Measurements from ENCODE around the gene CRTC3. TPM values are rescaled to one million over a fixed set of nuclear protein-coding genes. Genes with fewer than 3 reads are reported as not detected.

Gene CRTC3
- total and polyA plus RNA-seq, 4 donors, result 5.1 to 16.8 (median 7.6) TPM

DNA sequence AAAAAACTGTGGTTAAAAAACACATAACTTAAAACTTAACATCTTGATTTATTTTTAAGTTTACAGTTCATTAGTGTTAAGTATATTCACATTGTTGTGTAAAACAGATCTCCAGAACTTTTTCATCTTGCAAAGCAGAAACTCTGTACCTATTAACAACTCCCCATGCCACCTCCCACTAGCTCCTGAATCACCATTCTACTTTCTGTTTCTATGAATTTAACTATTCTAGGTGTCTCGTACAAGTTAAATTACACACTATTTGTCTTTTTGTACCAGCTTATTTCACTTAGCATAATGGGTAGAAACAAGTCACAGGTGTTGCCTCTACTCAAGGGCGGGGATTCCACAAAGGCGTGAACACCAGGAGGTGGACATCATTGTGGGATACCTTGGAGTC is 43.2 kb downstream of the CRTC3 start (continued):
- no peak for TF ChIP-seq REST (IDR thresholded peaks at IDR 0.05)
- no peak for TF ChIP-seq MAX (IDR thresholded peaks at IDR 0.05)
- TF ChIP-seq FOXA1 (IDR thresholded peaks at IDR 0.05), result no peak

GRCh38 chr15:90576711-90577389 is 47.1 kb downstream of the CRTC3 start:
- no peak overlapping the region for H3K9ac ChIP-seq (ENCODE audit: low read depth in 1 of 2, low read length in 2 of 2)
- H3K27me3 ChIP-seq (ENCODE audit: control insufficient read depth in 4 of 4, insufficient read depth in 4 of 4, low read length in 3 of 4), result no peaks in the 10 kb centered on the region
- no peak overlapping the region for H3K4me3 ChIP-seq (ENCODE audit: low read depth in 1 of 3, low read length in 3 of 3)
- WGBS, result 95% methylated on average over 7 of the region's 7 CpGs
- TF ChIP-seq NR2F2 (IDR thresholded peaks at IDR 0.05), result no peak
- no peak for TF ChIP-seq RAD21 (IDR thresholded peaks at IDR 0.05)
- H3K36me3 ChIP-seq (ENCODE audit: control insufficient read depth in 4 of 4, insufficient read depth in 3 of 4, low read depth in 1 of 4, low read length in 3 of 4), result no peaks in the 10 kb centered on the region
- DNase-seq (ENCODE audit: low spot score), result no peak
- H3K27ac ChIP-seq (ENCODE audit: low read depth in 1 of 2, low read length in 2 of 2), result no peak overlapping the region
- H3K9me3 ChIP-seq (ENCODE audit: control insufficient read depth in 4 of 4, low read length in 3 of 4), result no peaks in the 10 kb centered on the region
- H3K4me1 ChIP-seq (ENCODE audit: control insufficient read depth in 4 of 4, insufficient read depth in 4 of 4, low read length in 3 of 4), result peaks cover 2 to 10% (median 6%) of the 10 kb centered on the region in 4 donors

DNA sequence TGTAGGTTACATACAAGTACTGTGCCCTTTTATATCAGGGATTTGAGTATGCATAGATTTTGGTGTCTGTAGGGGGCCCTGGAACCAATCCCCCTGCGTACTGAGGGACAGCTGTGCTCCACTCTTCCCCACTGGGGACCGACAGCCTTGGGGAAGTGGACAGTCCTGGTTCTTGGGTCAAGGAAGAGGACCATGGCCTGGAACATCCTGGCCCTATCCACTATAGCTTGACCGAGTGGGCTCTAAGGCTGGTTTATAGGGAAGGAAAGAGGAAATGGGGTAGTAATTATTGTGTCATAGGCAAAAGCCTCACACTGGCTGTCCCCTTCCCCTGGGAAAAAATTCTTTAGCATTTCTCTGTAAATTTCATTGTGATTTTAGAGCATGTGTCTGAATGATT is 49.5 kb downstream of the CRTC3 start:
- TF ChIP-seq FOXA1 (IDR thresholded peaks at IDR 0.05), result no peak
- TF ChIP-seq SP1 (IDR thresholded peaks at IDR 0.05), result no peak
- TF ChIP-seq, protein P1, sequence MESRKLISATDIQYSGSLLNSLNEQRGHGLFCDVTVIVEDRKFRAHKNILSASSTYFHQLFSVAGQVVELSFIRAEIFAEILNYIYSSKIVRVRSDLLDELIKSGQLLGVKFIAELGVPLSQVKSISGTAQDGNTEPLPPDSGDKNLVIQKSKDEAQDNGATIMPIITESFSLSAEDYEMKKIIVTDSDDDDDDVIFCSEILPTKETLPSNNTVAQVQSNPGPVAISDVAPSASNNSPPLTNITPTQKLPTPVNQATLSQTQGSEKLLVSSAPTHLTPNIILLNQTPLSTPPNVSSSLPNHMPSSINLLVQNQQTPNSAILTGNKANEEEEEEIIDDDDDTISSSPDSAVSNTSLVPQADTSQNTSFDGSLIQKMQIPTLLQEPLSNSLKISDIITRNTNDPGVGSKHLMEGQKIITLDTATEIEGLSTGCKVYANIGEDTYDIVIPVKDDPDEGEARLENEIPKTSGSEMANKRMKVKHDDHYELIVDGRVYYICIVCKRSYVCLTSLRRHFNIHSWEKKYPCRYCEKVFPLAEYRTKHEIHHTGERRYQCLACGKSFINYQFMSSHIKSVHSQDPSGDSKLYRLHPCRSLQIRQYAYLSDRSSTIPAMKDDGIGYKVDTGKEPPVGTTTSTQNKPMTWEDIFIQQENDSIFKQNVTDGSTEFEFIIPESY (IDR thresholded peaks at IDR 0.05), result no peak
- TF ChIP-seq, protein P2, sequence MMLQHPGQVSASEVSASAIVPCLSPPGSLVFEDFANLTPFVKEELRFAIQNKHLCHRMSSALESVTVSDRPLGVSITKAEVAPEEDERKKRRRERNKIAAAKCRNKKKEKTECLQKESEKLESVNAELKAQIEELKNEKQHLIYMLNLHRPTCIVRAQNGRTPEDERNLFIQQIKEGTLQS (IDR thresholded peaks at IDR 0.05), result no peak
- TF ChIP-seq YY1 (IDR thresholded peaks at IDR 0.05), result no peak
- no peak for TF ChIP-seq HNF4A (conservative IDR thresholded peaks at IDR 0.05)
- no peak for TF ChIP-seq TAF1 (conservative IDR thresholded peaks at IDR 0.05)
- no peak for TF ChIP-seq RAD21 (IDR thresholded peaks at IDR 0.05)
- TF ChIP-seq JUND (IDR thresholded peaks at IDR 0.05), result no peak
- no peak for TF ChIP-seq REST (IDR thresholded peaks at IDR 0.05)
- TF ChIP-seq, protein P3, sequence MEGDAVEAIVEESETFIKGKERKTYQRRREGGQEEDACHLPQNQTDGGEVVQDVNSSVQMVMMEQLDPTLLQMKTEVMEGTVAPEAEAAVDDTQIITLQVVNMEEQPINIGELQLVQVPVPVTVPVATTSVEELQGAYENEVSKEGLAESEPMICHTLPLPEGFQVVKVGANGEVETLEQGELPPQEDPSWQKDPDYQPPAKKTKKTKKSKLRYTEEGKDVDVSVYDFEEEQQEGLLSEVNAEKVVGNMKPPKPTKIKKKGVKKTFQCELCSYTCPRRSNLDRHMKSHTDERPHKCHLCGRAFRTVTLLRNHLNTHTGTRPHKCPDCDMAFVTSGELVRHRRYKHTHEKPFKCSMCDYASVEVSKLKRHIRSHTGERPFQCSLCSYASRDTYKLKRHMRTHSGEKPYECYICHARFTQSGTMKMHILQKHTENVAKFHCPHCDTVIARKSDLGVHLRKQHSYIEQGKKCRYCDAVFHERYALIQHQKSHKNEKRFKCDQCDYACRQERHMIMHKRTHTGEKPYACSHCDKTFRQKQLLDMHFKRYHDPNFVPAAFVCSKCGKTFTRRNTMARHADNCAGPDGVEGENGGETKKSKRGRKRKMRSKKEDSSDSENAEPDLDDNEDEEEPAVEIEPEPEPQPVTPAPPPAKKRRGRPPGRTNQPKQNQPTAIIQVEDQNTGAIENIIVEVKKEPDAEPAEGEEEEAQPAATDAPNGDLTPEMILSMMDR (IDR thresholded peaks at IDR 0.05; ENCODE audit: low read depth, low read length, missing input control), result no peak
- no peak for TF ChIP-seq FOXA2 (IDR thresholded peaks at IDR 0.05)
- no peak for DNase-seq (ENCODE audit: low spot score)
- WGBS, result 92% methylated on average over 3 of the region's 3 CpGs
- H3K27me3 ChIP-seq (ENCODE audit: control insufficient read depth in 4 of 4, insufficient read depth in 4 of 4, low read length in 3 of 4), result no peaks in the 10 kb centered on the region
- no peak overlapping the region for H3K9ac ChIP-seq (ENCODE audit: low read depth in 1 of 2, low read length in 2 of 2)
- H3K36me3 ChIP-seq (ENCODE audit: control insufficient read depth in 4 of 4, insufficient read depth in 3 of 4, low read depth in 1 of 4, low read length in 3 of 4), result no peaks in the 10 kb centered on the region
- no peak overlapping the region for H3K27ac ChIP-seq (ENCODE audit: low read depth in 1 of 2, low read length in 2 of 2)
- H3K9me3 ChIP-seq (ENCODE audit: control insufficient read depth in 4 of 4, low read length in 3 of 4), result no peaks in the 10 kb centered on the region
- H3K4me1 ChIP-seq (ENCODE audit: control insufficient read depth in 4 of 4, insufficient read depth in 4 of 4, low read length in 3 of 4), result peaks cover 2 to 10% (median 6%) of the 10 kb centered on the region in 4 donors
- H3K4me3 ChIP-seq (ENCODE audit: low read depth in 1 of 3, low read length in 3 of 3), result no peak overlapping the region
